Omental fat pad (tissue), 4 donors: ENCODE results near the gene CASP3. TPM values are rescaled to one million over a fixed set of nuclear protein-coding genes. Genes with fewer than 3 reads are reported as not detected.
"Not testable (repeated sequence)": the region's sequence is repeated elsewhere in the genome, so short reads cannot be mapped to it uniquely, and the experiment has no call there.

Experiments
- ATAC-seq: fragments of 150-250 bp; one replicate; pipeline ENCODE4 v1.9.1; 2016; ENCODE audit warnings: mild to moderate bottlenecking, moderate library complexity; ENCODE audit not compliant: low FRiP score
- DNase-seq: peaks from one replicate; pipeline ENCODE4 v3.0.0-alpha.2; 2019; ENCODE audit warnings: low spot score
- total RNA-seq, 4 donors: library from RNA; depleted of rRNA; stranded (reverse); fragments of >200 nt; gene quantifications; one replicate each; pipeline ENCODE4 v1.1.0, GENCODE V29; 2016
- TF ChIP-seq, protein P1 (sequence below), 3 donors: fragments of 450-650 bp; IDR thresholded peaks; one replicate each; pipeline ENCODE4 v1.5.1; 2016 to 2017; ENCODE audit warnings: antibody characterized with exemption in 3 of 3, mild to moderate bottlenecking in 3 of 3, moderate library complexity in 2 of 3

CASP3 gene
- total RNA-seq, 4 donors from 2014 or later, result 16.7 to 22.2 (median 20.1) TPM

DNA sequence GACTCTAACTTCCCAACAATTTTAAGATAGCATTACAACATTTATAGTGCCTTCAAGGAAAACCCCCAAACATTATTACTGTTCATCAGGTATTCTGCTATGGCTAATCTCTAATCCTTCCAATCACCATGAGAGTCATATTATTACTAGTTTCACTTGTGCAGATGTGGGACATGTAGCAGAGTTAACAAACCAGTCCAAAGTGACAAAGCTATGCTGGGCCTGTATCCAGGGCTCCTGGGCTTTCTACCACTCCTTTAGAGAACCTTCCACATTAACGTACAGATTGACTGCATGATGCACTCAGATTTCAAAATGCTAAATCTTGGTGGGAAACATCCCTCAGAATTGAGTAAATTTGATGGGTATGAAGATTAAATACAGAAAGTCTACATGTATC, 16.4 kb downstream of the CASP3 start:
- TF ChIP-seq, protein P1, sequence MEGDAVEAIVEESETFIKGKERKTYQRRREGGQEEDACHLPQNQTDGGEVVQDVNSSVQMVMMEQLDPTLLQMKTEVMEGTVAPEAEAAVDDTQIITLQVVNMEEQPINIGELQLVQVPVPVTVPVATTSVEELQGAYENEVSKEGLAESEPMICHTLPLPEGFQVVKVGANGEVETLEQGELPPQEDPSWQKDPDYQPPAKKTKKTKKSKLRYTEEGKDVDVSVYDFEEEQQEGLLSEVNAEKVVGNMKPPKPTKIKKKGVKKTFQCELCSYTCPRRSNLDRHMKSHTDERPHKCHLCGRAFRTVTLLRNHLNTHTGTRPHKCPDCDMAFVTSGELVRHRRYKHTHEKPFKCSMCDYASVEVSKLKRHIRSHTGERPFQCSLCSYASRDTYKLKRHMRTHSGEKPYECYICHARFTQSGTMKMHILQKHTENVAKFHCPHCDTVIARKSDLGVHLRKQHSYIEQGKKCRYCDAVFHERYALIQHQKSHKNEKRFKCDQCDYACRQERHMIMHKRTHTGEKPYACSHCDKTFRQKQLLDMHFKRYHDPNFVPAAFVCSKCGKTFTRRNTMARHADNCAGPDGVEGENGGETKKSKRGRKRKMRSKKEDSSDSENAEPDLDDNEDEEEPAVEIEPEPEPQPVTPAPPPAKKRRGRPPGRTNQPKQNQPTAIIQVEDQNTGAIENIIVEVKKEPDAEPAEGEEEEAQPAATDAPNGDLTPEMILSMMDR (IDR thresholded peaks at IDR 0.05), result no peak
- ATAC-seq, result no peak
- no peak for DNase-seq

DNA sequence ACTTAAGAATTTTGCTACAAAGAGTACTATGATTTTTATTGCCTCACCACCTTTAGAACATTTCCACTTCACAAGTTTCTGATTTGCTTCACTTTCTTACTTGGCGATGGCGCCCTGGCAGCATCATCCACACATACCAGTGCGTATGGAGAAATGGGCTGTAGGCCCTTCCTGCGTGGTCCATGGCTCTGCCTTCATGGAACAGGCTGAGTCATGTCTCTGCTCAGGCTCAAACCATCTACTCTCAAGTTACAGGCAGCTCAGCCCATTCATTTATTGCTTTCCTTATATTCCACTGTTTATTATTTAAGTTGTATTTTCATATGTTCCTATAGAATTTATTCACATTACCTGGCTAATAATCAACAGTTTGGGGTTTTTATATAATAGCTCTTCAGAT, 21.1 kb downstream of the CASP3 start:
- TF ChIP-seq, protein P1 (IDR thresholded peaks at IDR 0.05), result no peak
- DNase-seq (no peak), ATAC-seq (no peak)

DNA sequence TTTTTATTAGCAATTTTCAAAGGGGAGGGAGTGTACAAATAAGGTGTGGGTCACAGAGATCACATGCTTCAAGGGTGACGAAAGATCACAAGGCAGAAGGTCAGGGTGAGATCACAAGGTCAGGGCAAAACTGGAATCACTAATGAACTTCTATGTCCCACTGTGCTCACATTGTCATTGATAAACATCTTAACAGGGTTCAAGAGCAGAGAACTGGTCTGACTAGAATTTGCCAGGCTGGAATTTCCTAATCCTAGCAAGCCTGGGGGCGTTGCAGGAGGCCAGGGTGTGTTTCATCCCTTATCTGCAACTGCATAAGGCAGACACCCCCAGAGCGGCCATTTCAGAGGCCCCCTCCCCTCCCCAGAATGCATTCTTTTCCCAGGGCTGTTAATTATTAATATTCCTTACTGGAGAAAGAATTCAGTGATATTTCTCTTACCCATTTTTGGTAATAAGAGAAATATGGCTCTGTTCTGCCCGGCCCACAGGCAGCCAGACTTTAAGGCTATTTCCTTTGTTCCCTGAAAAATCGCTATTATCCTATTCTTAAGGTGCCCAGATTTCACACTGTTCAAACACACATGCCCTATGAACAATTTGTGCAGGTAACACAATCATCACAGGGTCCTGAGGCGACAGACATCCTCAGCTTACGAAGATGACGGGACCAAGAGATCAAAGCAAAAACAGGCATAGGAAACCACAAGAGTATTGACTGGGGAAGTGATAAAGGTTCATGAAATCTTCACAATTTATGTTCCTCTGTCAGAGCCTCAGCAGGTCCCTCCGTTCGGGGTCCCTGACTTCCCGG, 23.3 kb downstream of the CASP3 start:
- not testable (repeated sequence) for ATAC-seq, DNase-seq

DNA sequence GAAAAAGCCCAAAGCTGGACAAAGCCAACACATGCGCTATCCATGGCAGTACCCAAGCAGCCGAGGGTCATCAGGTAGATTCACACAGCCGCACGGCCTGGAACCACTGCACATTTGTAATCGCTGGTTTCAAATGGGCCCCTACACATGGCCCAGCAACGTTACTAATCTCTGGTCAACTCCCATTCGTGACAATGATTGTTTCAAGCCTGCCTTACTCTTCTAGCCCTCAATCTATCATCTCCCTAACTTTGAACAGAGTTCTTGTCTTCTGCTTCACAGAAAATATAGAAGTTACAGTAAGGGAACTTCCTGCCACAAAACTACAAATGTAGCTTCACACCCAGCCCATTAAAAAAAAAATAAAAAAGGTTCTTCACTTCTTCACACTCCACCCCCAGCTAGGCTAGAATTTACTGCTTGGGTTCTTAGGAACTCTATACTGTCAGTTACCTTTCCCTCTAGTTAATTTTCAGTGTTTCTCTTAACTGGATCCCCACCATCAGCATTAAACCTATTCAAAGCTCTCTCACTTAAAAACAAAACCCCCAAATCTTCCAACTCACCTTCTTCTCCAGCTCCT, 24.2 kb downstream of the CASP3 start:
- ATAC-seq, result no peak
- TF ChIP-seq, protein P1 (IDR thresholded peaks at IDR 0.05), result no peak
- no peak for DNase-seq

DNA sequence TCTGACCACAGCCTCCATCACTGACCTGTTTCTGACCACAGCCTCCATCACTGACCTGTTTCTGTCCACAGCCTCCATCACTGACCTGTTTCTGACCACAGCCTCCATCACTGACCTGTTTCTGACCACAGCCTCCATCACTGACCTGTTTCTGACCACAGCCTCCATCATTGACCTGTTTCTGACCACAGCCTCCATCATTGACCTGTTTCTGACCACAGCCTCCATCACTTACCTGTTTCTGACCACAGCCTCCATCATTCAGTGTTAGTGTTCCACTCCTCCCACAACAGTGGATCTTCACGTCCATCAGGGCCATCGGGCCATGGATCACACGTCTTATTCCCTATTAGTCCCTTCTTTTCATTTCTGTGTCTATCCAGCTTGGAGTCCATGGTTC, 24.7 kb downstream of the CASP3 start:
- not testable (repeated sequence) for DNase-seq, ATAC-seq

DNA sequence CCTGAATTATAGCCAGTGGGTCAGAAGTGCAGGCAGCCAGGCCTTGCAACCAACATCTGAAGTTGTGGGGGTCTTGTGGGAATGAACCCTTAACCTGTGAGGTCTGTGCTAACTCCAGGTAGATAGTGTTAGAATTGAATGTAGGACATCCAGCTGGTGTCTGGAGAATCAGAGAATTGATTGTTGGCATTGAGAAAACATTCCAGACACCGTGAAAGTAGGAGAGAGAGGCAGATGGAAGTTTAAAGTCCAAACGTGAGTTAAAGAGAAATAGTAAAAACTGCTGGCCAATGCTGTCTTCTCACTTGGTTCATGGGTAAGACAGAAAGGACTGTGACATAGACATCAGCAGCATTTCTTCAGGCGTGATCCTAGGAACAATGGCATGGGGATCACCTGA, 27.7 kb downstream of the CASP3 start:
- no peak for ATAC-seq
- TF ChIP-seq, protein P1 (IDR thresholded peaks at IDR 0.05), result no peak
- DNase-seq, result no peak

DNA sequence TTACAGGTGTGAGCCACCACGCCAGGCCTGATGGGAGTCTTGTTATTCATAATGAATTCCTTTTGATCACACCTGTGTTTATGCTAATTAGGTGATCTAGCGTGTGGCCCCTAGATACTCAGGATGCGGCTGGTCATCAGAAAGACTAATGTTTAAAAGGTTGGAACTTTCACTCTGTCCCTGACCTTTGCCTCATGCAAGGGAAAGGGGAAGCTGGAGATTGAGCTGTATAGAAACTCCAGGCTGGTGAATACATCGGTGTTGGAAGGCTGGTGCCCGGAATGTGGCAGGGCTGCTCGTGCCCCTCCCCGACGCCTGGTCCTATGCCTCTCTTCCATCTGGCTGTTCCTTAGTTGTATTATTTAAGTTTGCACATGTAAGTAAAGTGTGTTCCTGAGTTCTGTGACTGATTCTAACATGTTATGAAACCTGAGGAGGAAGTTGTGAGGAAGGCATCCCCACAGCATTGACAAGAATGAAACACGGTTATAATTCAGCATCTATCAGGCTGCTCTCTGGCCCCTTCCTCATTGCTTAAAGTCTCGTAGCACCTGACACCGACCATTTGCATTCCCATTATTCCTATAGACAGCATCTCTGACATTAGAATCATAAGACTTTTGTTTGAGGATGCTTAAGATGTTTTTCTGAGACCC, 28.9 kb downstream of the CASP3 start:
- ATAC-seq (no peak), DNase-seq (no peak)
- TF ChIP-seq, protein P1 (IDR thresholded peaks at IDR 0.05), result no peak
